GM12891 (cell line): ENCODE results near the gene TMCC3.

ENCODE experiments used
- DNase-seq: peaks from one replicate; pipeline ENCODE4 v3.0.0; 2011; ENCODE audit warnings: low spot score; ENCODE audit not compliant: insufficient read length
- FAIRE-seq: peaks from 2 replicates; lab custom pipeline; 2011; peaks lifted over from hg19 to GRCh38; lab: Jason Lieb, UNC
- PAX5 ChIP-seq: IDR thresholded peaks from 2 replicates; pipeline ENCODE4 v1.6.1; 2011; ENCODE audit warnings: low read length, moderate library complexity, mild to moderate bottlenecking; ENCODE audit not compliant: insufficient read depth, severe bottlenecking
- POLR2A ChIP-seq: IDR thresholded peaks from 2 replicates; pipeline ENCODE4 v1.6.1; 2011; ENCODE audit warnings: low read depth, low read length, control low read depth
- POLR2AphosphoS5 ChIP-seq: IDR thresholded peaks from 2 replicates; pipeline ENCODE4 v1.6.1; 2011; ENCODE audit warnings: low read depth, low read length, control low read depth
- POU2F2 ChIP-seq: IDR thresholded peaks from 2 replicates; pipeline ENCODE4 v1.6.1; 2011; ENCODE audit warnings: low read depth, mild to moderate bottlenecking, control low read depth, low read length, moderate library complexity
- SPI1 ChIP-seq: IDR thresholded peaks from 2 replicates; pipeline ENCODE4 v1.6.1; 2011; ENCODE audit warnings: low read depth, low read length, control low read depth
- TAF1 ChIP-seq: IDR thresholded peaks from 2 replicates; pipeline ENCODE4 v1.6.1; 2011; ENCODE audit warnings: low read depth, low read length, control low read depth

TMCC3 gene

DNA sequence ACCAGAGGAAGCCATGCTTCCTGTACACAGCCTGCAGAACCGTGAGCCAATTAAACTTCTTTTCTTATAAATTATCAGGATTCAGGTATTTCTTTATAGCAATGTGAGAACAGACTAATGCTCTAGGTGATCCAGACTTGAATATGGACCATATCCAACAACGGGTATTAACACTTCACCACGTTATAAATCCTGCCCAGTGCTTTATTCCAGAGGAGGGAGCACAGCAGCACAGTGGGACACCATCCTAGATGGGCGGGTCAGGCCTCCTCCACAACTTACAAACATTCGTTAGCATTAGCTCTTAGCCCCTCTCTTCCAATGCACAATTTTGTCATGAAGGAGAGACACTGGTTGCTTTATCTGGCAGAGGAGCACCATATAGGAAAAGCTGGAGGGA lies 66.0 kb downstream of the TMCC3 start:
- DNase-seq: no peak
- TF ChIP-seq TAF1 (no peak), PAX5 (no peak), SPI1 (no peak), POLR2AphosphoS5 (no peak), POLR2A (no peak), POU2F2 (no peak)
- no peak for FAIRE-seq

GRCh38 chr12:94582591-94582990 lies 67.8 kb downstream of the TMCC3 start:
- DNase-seq (no peak), FAIRE-seq (no peak)
- no peak for TF ChIP-seq POU2F2
- TF ChIP-seq TAF1: no peak
- no peak for TF ChIP-seq POLR2A
- TF ChIP-seq POLR2AphosphoS5: no peak
- TF ChIP-seq PAX5: no peak
- TF ChIP-seq SPI1: no peak

DNA sequence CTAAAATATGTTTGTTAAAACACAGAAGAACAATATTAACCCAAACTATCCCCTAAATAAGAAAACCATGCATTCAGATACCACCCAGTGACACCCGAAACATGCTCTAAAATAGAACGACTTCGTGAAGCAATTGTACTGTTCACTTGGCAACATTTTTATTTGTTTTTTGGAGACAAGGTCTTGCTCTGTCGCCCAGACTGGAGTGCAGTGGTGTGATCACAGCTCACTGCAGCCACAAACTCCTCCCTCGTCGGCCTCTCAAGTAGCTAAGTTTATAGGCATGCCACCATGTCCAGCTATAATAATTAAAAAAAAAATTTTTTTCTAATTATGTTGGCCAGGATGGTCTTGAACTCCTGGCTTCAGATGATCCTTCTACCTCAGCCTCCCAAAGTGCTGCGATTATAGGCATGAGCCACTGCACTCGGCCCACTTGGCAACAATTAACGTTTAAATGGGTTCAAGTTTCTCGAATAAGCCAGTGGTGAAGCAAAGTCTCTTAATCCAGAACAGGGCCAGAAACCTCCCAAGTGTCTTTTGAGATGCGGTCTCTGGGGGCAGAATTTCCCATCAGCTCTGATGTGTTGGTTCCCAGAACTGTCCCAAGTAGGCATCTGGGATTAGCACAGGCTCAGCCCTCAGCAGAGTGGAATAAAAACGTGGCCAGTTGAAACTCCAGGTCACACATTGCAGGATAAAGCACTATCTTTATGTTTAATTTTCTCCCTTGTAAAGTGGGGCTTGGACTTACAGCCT lies 74.5 kb downstream of the TMCC3 start:
- no peak for TF ChIP-seq PAX5
- TF ChIP-seq POU2F2: no peak
- TF ChIP-seq POLR2A: no peak
- TF ChIP-seq SPI1: no peak
- no peak for TF ChIP-seq TAF1
- TF ChIP-seq POLR2AphosphoS5: no peak
- FAIRE-seq: no peak

DNA sequence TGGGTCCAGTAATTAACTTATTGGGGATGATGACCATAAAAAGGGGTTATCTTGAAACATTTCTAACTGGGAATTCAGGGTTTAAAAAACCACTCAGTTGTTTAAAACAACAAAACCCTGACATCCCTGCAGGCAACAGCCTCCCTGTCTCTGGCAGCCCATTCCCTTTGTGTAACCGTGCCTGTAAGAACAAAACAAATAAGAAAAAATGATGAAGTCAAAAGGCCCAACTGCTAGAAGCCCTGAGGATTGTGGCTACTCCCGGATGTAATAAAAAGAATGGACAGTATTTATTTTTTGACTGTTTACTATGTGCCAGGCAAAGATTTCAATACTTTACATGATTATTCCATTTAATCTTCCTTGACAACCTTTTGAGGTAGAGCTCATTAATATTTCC lies 75.3 kb downstream of the TMCC3 start:
- TF ChIP-seq POLR2A: no peak
- TF ChIP-seq POU2F2: no peak
- TF ChIP-seq SPI1: no peak
- TF ChIP-seq POLR2AphosphoS5: no peak
- no peak for TF ChIP-seq TAF1
- no peak for TF ChIP-seq PAX5
- FAIRE-seq: no peak
- no peak for DNase-seq

More for the DNA sequence above, 74.5 kb downstream of the TMCC3 start:
- DNase-seq: no peak

- TF ChIP-seq POLR2AphosphoS5 (no peak), POU2F2 (no peak)
- FAIRE-seq (no peak), DNase-seq (no peak)
Observed at GRCh38 chr12:94571556-94571955, 78.8 kb downstream of the TMCC3 start.

GRCh38 chr12:94570161-94570560 lies 80.2 kb downstream of the TMCC3 start:
- FAIRE-seq: no peak

GRCh38 chr12:94567761-94568160 lies 82.6 kb downstream of the TMCC3 start:
- DNase-seq: no peak
- no peak for TF ChIP-seq SPI1
- no peak for TF ChIP-seq POLR2AphosphoS5
- no peak for TF ChIP-seq POLR2A
- no peak for TF ChIP-seq TAF1
- TF ChIP-seq PAX5: no peak
- TF ChIP-seq POU2F2: no peak
- FAIRE-seq: no peak

More at GRCh38 chr12:94570161-94570560, 80.2 kb downstream of the TMCC3 start:
- no peak for TF ChIP-seq POLR2A
- no peak for TF ChIP-seq SPI1
- no peak for DNase-seq

- DNase-seq (no peak), FAIRE-seq (peak; percentile 77)
- TF ChIP-seq POLR2A (no peak), SPI1 (peak; percentile 94)
Observed at GRCh38 chr12:94566345-94566744, 84.0 kb downstream of the TMCC3 start.

GRCh38 chr12:94565683-94566082 lies 84.7 kb downstream of the TMCC3 start:
- DNase-seq (no peak), FAIRE-seq (no peak)
- TF ChIP-seq POU2F2: no peak
- no peak for TF ChIP-seq SPI1
- no peak for TF ChIP-seq PAX5
- no peak for TF ChIP-seq POLR2AphosphoS5
- no peak for TF ChIP-seq TAF1
- no peak for TF ChIP-seq POLR2A

- FAIRE-seq (peak; percentile 52), DNase-seq (no peak)
- no peak for TF ChIP-seq POLR2A
- TF ChIP-seq POU2F2: no peak
- no peak for TF ChIP-seq TAF1
- no peak for TF ChIP-seq SPI1
- no peak for TF ChIP-seq POLR2AphosphoS5
- TF ChIP-seq PAX5: no peak
Observed at GRCh38 chr12:94563286-94563685, 87.1 kb downstream of the TMCC3 start.
